Measurements from ENCODE around the gene RARA.
"Not testable (repeated sequence)": the region's sequence is repeated elsewhere in the genome, so short reads cannot be mapped to it uniquely, and the experiment has no call there.

Gene RARA

GRCh38 chr17:40377832-40378231 is 68.9 kb downstream of the RARA start:
- no peak for TF ChIP-seq POLR2A (IDR thresholded peaks at IDR 0.05; ENCODE audit: low read depth, low read length)
- no peak for FAIRE-seq
- no peak for DNase-seq (ENCODE audit: insufficient read length, low spot score)

GRCh38 chr17:40378966-40379365 is 70.0 kb downstream of the RARA start:
- no peak for TF ChIP-seq POLR2A (IDR thresholded peaks at IDR 0.05; ENCODE audit: low read depth, low read length)
- no peak for FAIRE-seq

GRCh38 chr17:40382251-40382650 is 73.3 kb downstream of the RARA start:
- TF ChIP-seq POLR2A (IDR thresholded peaks at IDR 0.05; ENCODE audit: low read depth, low read length) = no peak
- DNase-seq (ENCODE audit: insufficient read length, low spot score) = no peak
- FAIRE-seq = no peak

More at GRCh38 chr17:40378966-40379365, 70.0 kb downstream of the RARA start:
- no peak for DNase-seq (ENCODE audit: insufficient read length, low spot score)

GRCh38 chr17:40386555-40386954 is 77.6 kb downstream of the RARA start:
- not testable (repeated sequence) for DNase-seq (ENCODE audit: insufficient read length, low spot score); FAIRE-seq

GRCh38 chr17:40399185-40399584 is 90.2 kb downstream of the RARA start:
- no peak for DNase-seq (ENCODE audit: insufficient read length, low spot score)

GRCh38 chr17:40402668-40403067 is 93.7 kb downstream of the RARA start:
- no peak for FAIRE-seq

More at GRCh38 chr17:40399185-40399584, 90.2 kb downstream of the RARA start:
- FAIRE-seq = peak; percentile 36
- no peak for TF ChIP-seq POLR2A (IDR thresholded peaks at IDR 0.05; ENCODE audit: low read depth, low read length)

GRCh38 chr17:40404003-40404402 is 95.0 kb downstream of the RARA start:
- no peak for TF ChIP-seq POLR2A (IDR thresholded peaks at IDR 0.05; ENCODE audit: low read depth, low read length)
- DNase-seq (ENCODE audit: insufficient read length, low spot score) (no peak), FAIRE-seq (peak; percentile 81)

More at GRCh38 chr17:40402668-40403067, 93.7 kb downstream of the RARA start:
- TF ChIP-seq POLR2A (IDR thresholded peaks at IDR 0.05; ENCODE audit: low read depth, low read length) = no peak
- no peak for DNase-seq (ENCODE audit: insufficient read length, low spot score)
